Measurements from ENCODE around the gene GPR32. TPM values are rescaled to one million over a fixed set of nuclear protein-coding genes. Genes with fewer than 3 reads are reported as not detected.

The GPR32 gene
- total RNA-seq, 6 experiments from 2014 or later: not detected

DNA sequence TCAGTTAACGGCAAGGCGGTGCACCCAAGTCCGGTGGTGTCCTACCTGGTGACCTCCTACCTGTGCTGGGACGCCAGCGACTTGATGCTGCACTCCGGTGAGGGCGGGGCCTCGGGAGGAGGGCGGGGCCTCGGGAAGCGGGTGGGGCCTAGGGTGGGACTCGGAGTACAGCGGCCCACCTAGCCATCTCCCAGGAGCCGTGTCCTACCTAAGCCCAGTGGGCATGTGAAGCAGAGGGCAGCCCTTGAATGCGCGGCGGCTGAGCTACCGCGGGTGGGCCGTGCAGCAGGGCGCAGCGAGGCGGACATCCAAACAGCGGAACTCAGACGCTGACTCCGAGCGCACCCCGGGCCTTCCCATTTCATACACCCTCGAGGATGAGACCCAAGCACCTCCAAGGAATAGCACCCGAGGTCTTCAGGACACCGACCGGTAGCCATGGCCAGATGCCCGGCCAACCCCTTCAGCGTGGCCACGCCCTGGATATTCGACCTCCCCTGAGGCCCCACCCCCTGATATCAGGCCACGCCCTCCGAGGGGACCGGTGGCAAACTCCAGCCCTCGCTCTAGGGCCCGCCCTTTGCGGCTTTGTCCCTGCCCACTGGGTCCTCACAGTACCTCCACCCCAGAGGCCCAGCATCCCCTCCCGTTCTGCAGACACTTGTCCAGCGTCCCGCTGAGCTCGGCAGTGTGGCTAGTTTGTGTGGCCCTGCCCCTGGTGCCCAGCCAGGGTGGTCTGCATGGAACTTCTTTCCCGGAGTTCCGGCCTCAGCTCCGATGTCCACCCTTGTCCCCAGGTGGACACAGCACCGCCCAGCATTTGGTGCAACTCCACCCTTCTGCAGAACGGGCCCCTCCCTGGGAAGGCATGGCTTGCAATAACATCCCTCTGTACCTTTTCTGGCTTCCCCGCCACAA, 47.9 kb downstream of the GPR32 start:
- H3K36me3 ChIP-seq: no peaks in the 10 kb centered on the region
- no peak overlapping the region for H3K4me3 ChIP-seq
- peaks cover 0 to 4% (median 0%) of the 10 kb centered on the region in 4 donors for H3K4me1 ChIP-seq
- DNase-seq (no peak), ATAC-seq (peak in 3 of 4 donors; percentile 17 to 35 (median 25))
- peaks cover 0 to 2% of the 10 kb centered on the region in 2 donors for H3K27me3 ChIP-seq
- H3K27ac ChIP-seq: no peak overlapping the region
- TF ChIP-seq CTCF (IDR thresholded peaks at IDR 0.05) (no peak), POLR2A (IDR thresholded peaks at IDR 0.05) (no peak)
- intact Hi-C loops (cut with DNase I): no loop called here
- H3K9me3 ChIP-seq: no peaks in the 10 kb centered on the region
- 6% methylated on average over 14 of the region's 52 CpGs for WGBS (ENCODE audit: insufficient coverage, low coverage, low lambda C conversion rate, missing lambda C conversion rate)

DNA sequence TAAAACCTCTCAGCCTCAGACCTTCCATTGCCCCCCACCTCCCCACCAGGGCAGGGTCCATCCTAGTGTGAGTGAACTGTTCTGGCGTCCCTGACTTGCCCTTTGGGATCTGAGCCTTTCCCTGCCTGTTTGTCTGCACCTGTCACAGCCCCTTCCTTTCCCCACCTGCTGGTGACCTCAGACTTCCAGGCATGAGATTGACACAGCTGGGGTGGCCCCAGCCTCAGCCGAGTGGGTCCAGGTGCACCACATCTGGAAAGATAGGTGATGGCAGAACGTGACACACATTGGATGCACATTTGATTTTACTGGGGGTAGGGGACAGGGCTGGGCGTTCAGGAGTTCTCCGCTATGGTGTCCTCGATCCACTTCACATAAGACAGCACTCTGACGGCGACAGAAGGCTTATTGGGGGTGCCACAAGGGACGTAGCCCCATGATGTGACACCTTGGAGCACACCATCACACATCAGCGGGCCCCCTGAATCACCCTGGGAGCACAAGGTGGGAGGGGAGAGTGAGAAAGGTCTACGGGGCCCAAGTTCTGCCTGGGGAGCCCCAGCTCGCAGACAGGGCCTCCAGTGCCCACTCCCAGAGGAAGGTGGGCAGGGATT, 48.7 kb downstream of the GPR32 start:
- H3K27me3 ChIP-seq: peaks cover 0 to 2% of the 10 kb centered on the region in 2 donors
- no peak for DNase-seq
- H3K36me3 ChIP-seq: no peaks in the 10 kb centered on the region
- no peaks in the 10 kb centered on the region for H3K9me3 ChIP-seq
- H3K27ac ChIP-seq: no peak overlapping the region
- H3K4me3 ChIP-seq: no peak overlapping the region
- no peak for TF ChIP-seq POLR2A (IDR thresholded peaks at IDR 0.05)
- TF ChIP-seq CTCF (IDR thresholded peaks at IDR 0.05): no peak
- no peak for ATAC-seq
- peaks cover 0 to 4% (median 0%) of the 10 kb centered on the region in 4 donors for H3K4me1 ChIP-seq
- intact Hi-C loops (cut with DNase I): no loop called here
- WGBS (ENCODE audit: insufficient coverage, low coverage, low lambda C conversion rate, missing lambda C conversion rate): 38% methylated on average over 4 of the region's 12 CpGs

DNA sequence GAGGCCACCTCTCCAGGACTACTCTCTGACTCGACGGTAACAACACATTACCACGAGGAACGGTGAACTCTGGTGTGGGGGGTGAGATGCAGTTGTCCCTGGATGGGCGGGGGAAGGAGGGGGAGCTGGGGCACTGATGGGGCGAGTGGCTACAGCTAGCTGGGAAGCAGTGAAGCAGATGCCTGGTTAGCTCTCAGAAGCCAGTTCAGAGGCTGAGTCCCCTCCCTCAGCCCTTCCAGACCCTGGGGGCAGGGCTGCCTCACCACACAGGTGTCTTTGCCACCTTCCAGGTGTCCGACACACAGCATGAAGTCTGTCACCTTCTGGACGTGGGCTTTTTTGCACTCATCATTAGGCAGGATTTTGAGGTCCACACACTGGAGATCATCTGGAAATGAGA, 49.4 kb downstream of the GPR32 start:
- H3K4me3 ChIP-seq: no peak overlapping the region
- intact Hi-C loops (cut with DNase I): no loop called here
- no peaks in the 10 kb centered on the region for H3K36me3 ChIP-seq
- ATAC-seq (no peak), DNase-seq (no peak)
- peaks cover 0 to 4% (median 0%) of the 10 kb centered on the region in 4 donors for H3K4me1 ChIP-seq
- WGBS (ENCODE audit: insufficient coverage, low coverage, low lambda C conversion rate, missing lambda C conversion rate): 15% methylated on average over 5 of the region's 8 CpGs
- no peak overlapping the region for H3K27ac ChIP-seq
- TF ChIP-seq POLR2A (IDR thresholded peaks at IDR 0.05) (no peak), CTCF (IDR thresholded peaks at IDR 0.05) (no peak)
- H3K27me3 ChIP-seq: peaks cover 0 to 2% of the 10 kb centered on the region in 2 donors
- no peaks in the 10 kb centered on the region for H3K9me3 ChIP-seq

DNA sequence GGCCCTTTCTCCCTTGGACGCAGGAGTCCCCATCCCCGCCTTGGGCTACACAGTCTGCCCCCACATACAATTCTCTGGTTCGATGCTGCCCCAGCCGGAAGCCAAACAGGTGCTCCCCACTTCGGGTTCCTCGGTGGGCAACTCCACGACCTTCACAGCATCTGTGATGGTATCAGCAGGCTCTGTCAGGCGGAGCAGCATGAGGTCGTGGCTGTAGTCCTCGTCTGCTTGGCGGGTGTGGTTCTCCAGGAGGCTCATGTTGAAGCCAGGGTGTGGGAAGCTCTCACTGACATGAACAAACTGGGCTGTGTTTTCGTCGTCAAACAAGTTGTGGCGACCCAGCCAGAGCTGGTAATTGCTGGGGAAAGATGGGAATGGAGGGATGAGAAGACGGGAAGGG, 49.8 kb downstream of the GPR32 start:
- Histone ChIP-seq H3K4me3 (no peak overlapping the region), H3K4me1 (peaks cover 0 to 4% (median 0%) of the 10 kb centered on the region in 4 donors), H3K27me3 (peaks cover 0 to 2% of the 10 kb centered on the region in 2 donors), H3K27ac (no peak overlapping the region), H3K36me3 (no peaks in the 10 kb centered on the region), H3K9me3 (no peaks in the 10 kb centered on the region)
- intact Hi-C loops (cut with DNase I): no loop called here
- WGBS (ENCODE audit: insufficient coverage, low coverage, low lambda C conversion rate, missing lambda C conversion rate): 3% methylated on average over 13 of the region's 15 CpGs
- ATAC-seq: no peak
- DNase-seq: no peak
- no peak for TF ChIP-seq CTCF (IDR thresholded peaks at IDR 0.05)
- no peak for TF ChIP-seq POLR2A (IDR thresholded peaks at IDR 0.05)

All from right lobe of liver (tissue), 6 donors.